Activated T-helper 2 cell treated with anti-CD3 and anti-CD28 coated beads, Interferon-gamma antibody, Interleukin-2, Interleukin-4, amounts not matched to agents 10 μg/mL and 5 μg/mL and 100 μg/mL, durations not matched to agents 14 hours and 24 hours and 36 hours (primary cell): ENCODE measurements around the gene POMC. TPM values are rescaled to one million over a fixed set of nuclear protein-coding genes. Genes with fewer than 3 reads are reported as not detected.

Source experiments
- DNase-seq: peaks from one replicate; pipeline ENCODE4 v3.0.0; 2021; ENCODE audit warnings: low spot score
- H3K27ac Mint-ChIP-seq: one replicate; pipeline ENCODE4 v1.8.0; 2021; ENCODE audit warnings: mixed read lengths
- H3K27me3 Mint-ChIP-seq: one replicate; pipeline ENCODE4 v1.8.0; 2021; ENCODE audit warnings: low read depth, mixed read lengths
- H3K36me3 Mint-ChIP-seq: one replicate; pipeline ENCODE4 v1.8.0; 2021; ENCODE audit warnings: low read depth, mixed read lengths
- H3K4me1 Mint-ChIP-seq: one replicate; pipeline ENCODE4 v1.8.0; 2021; ENCODE audit warnings: low read depth, mixed read lengths
- H3K4me3 Mint-ChIP-seq: one replicate; pipeline ENCODE4 v1.8.0; 2021; ENCODE audit warnings: low read depth, mild to moderate bottlenecking, moderate library complexity, mixed read lengths
- H3K9me3 Mint-ChIP-seq: one replicate; pipeline ENCODE4 v1.8.0; 2021; ENCODE audit warnings: mixed read lengths
- intact Hi-C: fragments of 100-400 bp; cut with micrococcal nuclease; formaldehyde crosslinking; loops from one replicate; pipeline ENCODE4 v1.15.1; 2023
- total RNA-seq: library from RNA; stranded (reverse); gene quantifications from 2 replicates; pipeline ENCODE4 v1.2.3, GENCODE V29; 2022

Gene POMC
- total RNA-seq, 1 donor from 2014 or later: 6.7 TPM

- no peak overlapping the region for H3K4me3 Mint-ChIP-seq
- H3K36me3 Mint-ChIP-seq: no peaks in the 10 kb centered on the region
- no peak overlapping the region for H3K27ac Mint-ChIP-seq
- peaks cover 2% of the 10 kb centered on the region for H3K4me1 Mint-ChIP-seq
- H3K27me3 Mint-ChIP-seq: peaks cover 14% of the 10 kb centered on the region
- no peaks in the 10 kb centered on the region for H3K9me3 Mint-ChIP-seq
- no peak for DNase-seq
- intact Hi-C loops: loop anchor here (2.0 to 10.0 kb wide), 3 partner anchors 31 to 787 kb away; no protein-coding TSS in a partner anchor
Observed at GRCh38 chr2:25197336-25198208, 29.2 kb upstream of the POMC start.

- H3K4me1 Mint-ChIP-seq: no peaks in the 10 kb centered on the region
- no peaks in the 10 kb centered on the region for H3K9me3 Mint-ChIP-seq
- DNase-seq: no peak
- H3K36me3 Mint-ChIP-seq: no peaks in the 10 kb centered on the region
- H3K27me3 Mint-ChIP-seq: peaks cover 16% of the 10 kb centered on the region
- intact Hi-C loops: loop anchor here (10.0 kb wide), 1 partner anchor 60 kb away; no protein-coding TSS in a partner anchor
- H3K27ac Mint-ChIP-seq: no peak overlapping the region
- no peak overlapping the region for H3K4me3 Mint-ChIP-seq
Observed at GRCh38 chr2:25194576-25195122, 26.3 kb upstream of the POMC start.

- no peaks in the 10 kb centered on the region for H3K36me3 Mint-ChIP-seq
- no peaks in the 10 kb centered on the region for H3K4me1 Mint-ChIP-seq
- intact Hi-C loops: loop anchor here (10.0 kb wide), 1 partner anchor 56 kb away; no protein-coding TSS in a partner anchor
- peaks cover 8% of the 10 kb centered on the region for H3K27me3 Mint-ChIP-seq
- DNase-seq: no peak
- no peak overlapping the region for H3K4me3 Mint-ChIP-seq
- H3K27ac Mint-ChIP-seq: no peak overlapping the region
- H3K9me3 Mint-ChIP-seq: no peaks in the 10 kb centered on the region
Observed at GRCh38 chr2:25190536-25190935, 22.2 kb upstream of the POMC start.

GRCh38 chr2:25188405-25188804, 20.0 kb upstream of the POMC start:
- Mint-ChIP-seq H3K9me3 (no peaks in the 10 kb centered on the region), H3K4me1 (no peaks in the 10 kb centered on the region), H3K27ac (no peak overlapping the region), H3K36me3 (no peaks in the 10 kb centered on the region), H3K27me3 (peaks cover 15% of the 10 kb centered on the region), H3K4me3 (no peak overlapping the region)
- no peak for DNase-seq
- intact Hi-C loops: no loop called here

GRCh38 chr2:25187729-25188350, 19.5 kb upstream of the POMC start:
- H3K4me1 Mint-ChIP-seq: no peaks in the 10 kb centered on the region
- H3K4me3 Mint-ChIP-seq: no peak overlapping the region

GRCh38 chr2:25184254-25184653, 15.9 kb upstream of the POMC start:
- Mint-ChIP-seq H3K27me3 (peaks cover 14% of the 10 kb centered on the region), H3K4me1 (no peaks in the 10 kb centered on the region), H3K27ac (no peak overlapping the region), H3K4me3 (no peak overlapping the region), H3K9me3 (no peaks in the 10 kb centered on the region), H3K36me3 (no peaks in the 10 kb centered on the region)
- DNase-seq: no peak
- intact Hi-C loops: no loop called here

More at GRCh38 chr2:25187729-25188350, 19.5 kb upstream of the POMC start:
- DNase-seq: no peak
- no peaks in the 10 kb centered on the region for H3K36me3 Mint-ChIP-seq
- H3K27ac Mint-ChIP-seq: no peak overlapping the region
- H3K27me3 Mint-ChIP-seq: peaks cover 15% of the 10 kb centered on the region
- intact Hi-C loops: no loop called here
- H3K9me3 Mint-ChIP-seq: no peaks in the 10 kb centered on the region

- H3K9me3 Mint-ChIP-seq: no peaks in the 10 kb centered on the region
Observed at GRCh38 chr2:25178976-25179375, 10.6 kb upstream of the POMC start.

GRCh38 chr2:25177211-25177611, 8.8 kb upstream of the POMC start:
- H3K4me3 Mint-ChIP-seq: no peak overlapping the region
- DNase-seq: no peak
- H3K4me1 Mint-ChIP-seq: peaks cover 4% of the 10 kb centered on the region
- peaks cover 36% of the 10 kb centered on the region for H3K27me3 Mint-ChIP-seq
- H3K27ac Mint-ChIP-seq: no peak overlapping the region
- intact Hi-C loops: no loop called here
- no peaks in the 10 kb centered on the region for H3K9me3 Mint-ChIP-seq
- H3K36me3 Mint-ChIP-seq: no peaks in the 10 kb centered on the region

More at GRCh38 chr2:25178976-25179375, 10.6 kb upstream of the POMC start:
- Mint-ChIP-seq H3K4me3 (no peak overlapping the region), H3K27me3 (peaks cover 25% of the 10 kb centered on the region), H3K27ac (no peak overlapping the region), H3K36me3 (no peaks in the 10 kb centered on the region), H3K4me1 (no peaks in the 10 kb centered on the region)
- intact Hi-C loops: no loop called here
- DNase-seq: no peak

GRCh38 chr2:25176541-25177181, 8.3 kb upstream of the POMC start:
- H3K27me3 Mint-ChIP-seq: peaks cover 33% of the 10 kb centered on the region
- no peaks in the 10 kb centered on the region for H3K36me3 Mint-ChIP-seq
- H3K4me3 Mint-ChIP-seq: no peak overlapping the region
- H3K27ac Mint-ChIP-seq: no peak overlapping the region
- H3K9me3 Mint-ChIP-seq: no peaks in the 10 kb centered on the region
- no peak for DNase-seq
- peaks cover 4% of the 10 kb centered on the region for H3K4me1 Mint-ChIP-seq
- intact Hi-C loops: no loop called here

- no peaks in the 10 kb centered on the region for H3K36me3 Mint-ChIP-seq
- H3K27me3 Mint-ChIP-seq: peaks cover 37% of the 10 kb centered on the region
- H3K4me3 Mint-ChIP-seq: no peak overlapping the region
- no peaks in the 10 kb centered on the region for H3K9me3 Mint-ChIP-seq
- DNase-seq: no peak
- intact Hi-C loops: no loop called here
- no peak overlapping the region for H3K27ac Mint-ChIP-seq
- peaks cover 4% of the 10 kb centered on the region for H3K4me1 Mint-ChIP-seq
Observed at GRCh38 chr2:25176138-25176537, 7.8 kb upstream of the POMC start.

GRCh38 chr2:25174192-25174861, 5.9 kb upstream of the POMC start:
- Mint-ChIP-seq H3K4me1 (peaks cover 4% of the 10 kb centered on the region), H3K27ac (no peak overlapping the region), H3K27me3 (peaks cover 55% of the 10 kb centered on the region), H3K9me3 (no peaks in the 10 kb centered on the region), H3K4me3 (no peak overlapping the region), H3K36me3 (no peaks in the 10 kb centered on the region)
- DNase-seq: no peak
- intact Hi-C loops: no loop called here

GRCh38 chr2:25173719-25174118, 5.3 kb upstream of the POMC start:
- Mint-ChIP-seq H3K27me3 (peaks cover 61% of the 10 kb centered on the region), H3K9me3 (no peaks in the 10 kb centered on the region), H3K4me1 (peaks cover 4% of the 10 kb centered on the region), H3K36me3 (no peaks in the 10 kb centered on the region), H3K4me3 (no peak overlapping the region), H3K27ac (no peak overlapping the region)
- no peak for DNase-seq
- intact Hi-C loops: no loop called here
